Stimulated activated CD4-positive, alpha-beta T cell treated with anti-CD3 and anti-CD28 coated beads, Interleukin-12 subunit alpha, Interleukin-12 subunit beta, amount 100 ng/mL, for 48 hours (primary cell): Measurements from ENCODE around the gene FXYD4.

Experiments
- DNase-seq, 3 donors: peaks; one replicate each; pipeline ENCODE4 v3.0.0-alpha.2; 2020; ENCODE audit warnings: low read depth in 2 of 3, low spot score in 1 of 3

The FXYD4 gene

DNA sequence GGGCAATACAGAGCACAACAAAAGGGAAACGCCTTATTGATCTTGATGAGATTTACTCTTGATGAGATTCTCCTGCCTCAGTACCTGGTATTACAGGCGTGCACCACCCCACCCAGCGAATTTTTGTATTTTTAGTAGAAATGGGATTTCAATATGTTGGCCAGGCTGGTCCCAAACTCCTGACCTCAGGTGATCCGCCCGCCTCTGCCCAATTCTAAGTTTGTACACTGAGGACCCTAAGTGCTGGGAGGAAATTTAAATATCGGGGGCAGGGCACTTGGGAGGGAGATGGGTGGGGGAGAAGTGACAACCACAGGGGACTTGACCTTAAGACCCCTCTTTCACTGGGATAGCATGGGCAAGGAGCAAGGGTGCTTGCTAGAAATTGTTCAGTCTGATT is 23.4 kb downstream of the FXYD4 start:
- DNase-seq = no peak

DNA sequence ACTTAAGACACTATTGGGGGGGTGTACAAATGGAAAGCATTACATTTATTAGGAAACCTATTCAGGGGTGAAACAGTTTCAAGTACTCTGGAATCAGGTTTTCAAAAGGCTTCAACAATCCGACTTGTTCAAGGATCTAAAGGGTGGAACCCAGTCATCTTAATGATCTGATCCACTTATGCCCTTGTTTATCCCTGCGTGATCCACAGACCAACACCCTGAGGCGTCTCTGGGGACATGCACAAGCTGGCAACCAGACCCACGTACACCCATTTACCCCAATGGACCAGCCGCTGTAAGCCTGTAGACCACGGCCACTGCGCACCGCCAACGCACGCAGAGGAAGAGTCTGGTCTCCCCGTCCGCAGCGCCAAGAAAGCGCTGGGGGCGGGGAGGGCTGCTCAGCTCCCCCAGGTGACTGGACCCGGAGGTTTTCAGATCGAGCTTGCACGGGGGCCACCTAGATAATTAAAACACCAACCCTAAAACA is 24.2 kb downstream of the FXYD4 start:
- DNase-seq = peak in 1 of 3 donors; percentile 51

DNA sequence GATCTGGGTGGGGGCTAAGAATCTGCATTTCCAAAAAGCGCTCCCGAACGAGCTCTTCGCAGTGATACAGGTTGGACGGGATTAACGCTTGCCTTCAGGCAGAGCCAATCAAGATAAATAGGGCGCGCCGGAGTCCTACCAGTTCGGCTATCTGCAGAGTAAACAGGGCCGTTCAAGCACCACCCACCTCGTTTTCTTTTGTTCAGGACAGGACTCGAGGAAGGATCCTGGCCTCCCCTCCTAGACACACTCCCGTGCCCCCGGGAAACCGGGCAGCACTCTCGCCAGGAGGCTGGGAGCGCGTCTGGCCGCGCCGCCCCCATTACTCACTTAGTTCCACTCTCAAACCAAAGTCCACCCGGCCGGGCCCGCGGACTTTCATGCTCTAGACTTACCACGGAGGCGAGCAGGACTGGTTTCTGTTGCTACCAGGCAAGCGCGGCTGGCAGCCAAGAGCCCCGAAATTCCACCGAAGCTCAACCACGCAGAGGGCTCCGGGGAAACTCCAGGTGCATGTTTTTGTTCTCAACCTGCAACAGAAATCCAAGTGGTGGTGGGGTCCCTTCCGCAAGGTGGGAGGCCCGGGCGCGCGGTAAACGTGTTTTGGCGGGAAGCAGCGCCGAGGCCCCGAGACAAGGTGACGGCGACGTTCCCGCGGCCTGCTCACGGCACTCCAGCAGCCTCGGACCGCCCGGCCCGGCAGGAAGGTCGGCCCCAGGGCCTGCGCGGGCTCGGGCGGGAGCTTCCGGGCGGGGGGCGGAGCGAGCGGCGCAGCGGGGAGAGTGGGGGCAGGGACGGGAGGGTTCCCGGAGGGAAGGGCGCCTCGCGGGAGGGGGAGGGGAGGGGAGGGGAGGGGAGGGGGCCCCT is 24.9 kb downstream of the FXYD4 start:
- peak; percentile 68 to 81 (median 74) for DNase-seq

DNA sequence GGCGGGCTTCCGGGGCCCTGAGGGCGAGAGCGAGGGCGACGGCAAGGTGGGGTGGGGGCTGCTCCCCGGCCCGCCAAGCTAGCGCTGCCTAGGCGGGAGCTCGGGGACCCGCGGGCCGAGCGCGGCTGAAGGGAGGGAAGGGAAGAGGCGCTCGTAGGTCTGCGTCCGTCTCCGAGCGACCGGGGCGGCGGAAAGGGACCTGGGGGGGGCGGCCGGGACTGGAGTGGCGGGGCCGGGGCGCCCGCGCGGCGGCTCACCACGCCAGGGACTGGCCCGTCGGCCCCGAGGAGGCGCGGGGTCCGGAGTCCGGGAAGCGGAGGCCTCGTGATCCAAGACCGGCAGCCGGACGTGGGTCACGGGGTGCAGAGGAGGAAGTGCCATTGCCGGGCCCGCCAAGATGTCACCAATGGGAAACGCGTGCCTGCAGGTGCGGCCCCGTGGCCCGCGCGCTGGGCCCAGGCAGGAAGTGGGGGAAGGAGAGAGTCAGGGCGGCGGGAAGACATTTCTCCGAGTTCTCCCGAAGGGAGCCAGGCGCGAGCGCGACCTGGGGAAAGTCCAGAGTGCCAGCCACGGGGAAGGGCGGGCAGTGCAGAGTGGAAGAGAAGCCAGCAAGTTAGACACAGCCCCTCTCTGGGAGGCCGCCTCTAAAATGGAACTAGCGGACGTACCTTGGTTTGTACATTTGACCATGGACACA is 25.6 kb downstream of the FXYD4 start:
- DNase-seq = peak; percentile 74 to 85 (median 83)

DNA sequence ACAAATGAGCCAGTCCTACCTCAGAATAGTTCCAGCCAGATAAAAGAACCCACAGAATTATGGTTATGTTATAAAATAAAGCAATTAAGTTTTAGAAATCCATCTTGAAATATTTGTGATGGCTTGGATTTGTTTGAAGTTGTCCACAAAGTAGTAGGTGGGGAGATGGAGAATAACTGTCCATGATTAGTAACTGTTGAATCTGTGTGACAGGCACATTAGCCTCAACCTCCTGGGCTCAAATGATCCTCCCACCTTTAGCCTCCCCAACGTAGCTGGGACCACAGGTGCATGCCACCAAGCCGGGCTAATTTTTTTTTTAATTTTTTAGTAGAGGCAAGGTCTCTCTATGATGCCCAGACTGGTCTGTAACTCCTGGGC is 27.5 kb downstream of the FXYD4 start:
- DNase-seq = no peak

DNA sequence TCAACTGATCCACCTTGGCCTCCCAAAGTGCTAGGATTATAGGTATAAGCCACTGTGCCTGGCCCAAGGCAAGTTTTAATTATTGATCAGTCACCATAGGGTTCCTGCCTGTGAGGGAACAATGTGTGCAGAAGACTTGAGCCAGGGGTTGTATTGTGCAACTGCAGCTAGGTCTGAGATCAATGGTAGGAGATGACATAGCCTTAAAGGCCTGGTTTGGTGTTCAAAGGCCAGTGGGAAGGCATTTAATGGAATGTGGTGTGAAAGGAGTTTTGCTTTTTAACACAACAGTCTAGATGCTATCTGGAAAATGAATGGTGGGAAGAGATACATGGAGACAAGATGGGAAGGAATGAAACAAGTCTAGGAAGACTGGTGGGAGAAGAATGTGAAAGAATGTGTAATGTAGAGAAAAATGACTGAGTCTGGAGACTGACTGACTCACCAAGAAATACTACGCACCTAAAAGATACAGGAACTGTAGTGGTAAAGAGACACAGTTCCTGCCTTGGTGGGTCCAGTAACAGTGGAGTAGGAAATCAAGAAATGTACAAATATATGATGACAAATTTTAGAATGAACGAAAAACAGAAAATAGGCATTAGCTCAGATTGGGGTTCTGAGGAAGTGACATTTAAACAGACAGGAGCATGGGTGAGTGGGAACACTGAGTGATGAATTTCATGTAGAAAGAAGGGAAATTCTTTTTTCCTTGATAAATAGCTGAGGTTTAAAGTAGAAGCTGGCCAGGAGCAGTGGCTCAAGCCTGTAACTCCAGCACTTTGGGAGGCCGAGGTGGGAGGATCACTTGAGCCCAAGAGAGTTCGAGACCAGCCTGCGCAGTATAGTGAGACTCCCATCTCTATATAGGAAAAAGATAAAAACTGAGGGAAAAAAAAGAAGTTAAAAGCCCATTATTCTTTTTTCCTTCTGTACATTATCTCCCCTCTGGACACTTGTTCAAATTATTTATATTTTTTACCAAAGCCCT is 28.2 kb downstream of the FXYD4 start:
- DNase-seq = no peak

DNA sequence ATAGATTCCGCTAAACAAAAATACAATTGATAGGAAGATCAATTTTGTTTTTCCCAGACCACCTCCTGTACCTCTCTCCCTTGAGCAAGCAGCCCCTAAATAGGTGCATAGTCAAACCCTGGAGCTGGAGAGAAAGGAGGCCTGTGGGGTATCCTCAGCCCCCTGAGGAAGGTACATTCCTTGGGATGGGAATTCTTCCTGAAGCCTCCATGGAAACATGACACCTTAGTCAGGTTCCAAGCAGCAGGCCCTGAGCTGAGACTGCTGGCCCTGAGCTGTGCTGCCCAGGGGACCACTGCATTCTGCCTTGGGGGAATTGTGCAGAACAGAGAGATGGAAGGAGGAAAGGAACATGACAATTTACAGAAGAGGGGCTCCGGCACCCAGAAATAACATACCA is 30.2 kb downstream of the FXYD4 start:
- no peak for DNase-seq

DNA sequence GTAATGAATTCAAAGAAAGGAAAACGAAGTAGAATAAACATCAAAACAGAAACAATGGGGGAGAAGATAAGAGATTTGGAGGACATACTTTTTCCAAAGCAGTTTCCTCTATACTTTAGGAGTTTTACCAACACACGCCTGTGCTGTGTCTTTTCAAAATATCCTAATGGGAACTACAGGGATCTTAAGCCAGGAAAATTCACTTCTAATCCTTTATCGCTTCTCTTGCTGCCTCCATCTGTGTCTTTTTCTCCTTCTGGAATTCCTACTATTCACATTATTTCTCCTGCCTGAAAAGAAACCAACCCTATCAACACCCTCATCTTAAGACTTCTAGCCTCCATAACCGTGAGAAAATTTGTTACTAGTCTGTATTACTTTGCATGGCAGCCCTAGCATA is 30.7 kb downstream of the FXYD4 start:
- DNase-seq = no peak

DNA sequence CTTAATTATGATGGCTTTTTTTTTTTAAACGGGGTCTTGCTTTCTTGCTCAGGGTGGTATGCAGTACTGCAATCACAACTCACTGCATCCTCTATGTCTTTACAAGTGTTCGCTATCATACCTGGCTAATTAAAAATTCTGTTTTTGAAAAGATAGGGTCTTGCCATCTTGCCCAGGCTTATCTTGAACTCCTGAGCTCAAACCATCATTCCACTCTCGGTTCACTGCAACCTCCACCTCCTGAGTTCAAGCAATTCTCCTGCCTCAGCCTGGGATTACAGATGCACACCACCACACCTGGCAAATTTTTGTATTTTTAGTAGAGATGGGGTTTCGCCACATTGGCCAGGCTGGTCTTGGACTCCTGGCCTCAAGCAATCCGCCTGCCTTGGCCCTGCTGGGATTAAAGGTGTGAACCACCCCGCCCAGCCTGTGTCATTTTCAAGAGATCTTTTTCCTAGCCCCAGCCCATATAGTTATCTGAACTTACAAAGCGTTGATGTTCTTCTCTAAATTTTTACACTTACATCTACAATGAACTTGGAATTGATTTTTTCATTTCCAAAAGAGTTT is 31.5 kb downstream of the FXYD4 start:
- DNase-seq = no peak

DNA sequence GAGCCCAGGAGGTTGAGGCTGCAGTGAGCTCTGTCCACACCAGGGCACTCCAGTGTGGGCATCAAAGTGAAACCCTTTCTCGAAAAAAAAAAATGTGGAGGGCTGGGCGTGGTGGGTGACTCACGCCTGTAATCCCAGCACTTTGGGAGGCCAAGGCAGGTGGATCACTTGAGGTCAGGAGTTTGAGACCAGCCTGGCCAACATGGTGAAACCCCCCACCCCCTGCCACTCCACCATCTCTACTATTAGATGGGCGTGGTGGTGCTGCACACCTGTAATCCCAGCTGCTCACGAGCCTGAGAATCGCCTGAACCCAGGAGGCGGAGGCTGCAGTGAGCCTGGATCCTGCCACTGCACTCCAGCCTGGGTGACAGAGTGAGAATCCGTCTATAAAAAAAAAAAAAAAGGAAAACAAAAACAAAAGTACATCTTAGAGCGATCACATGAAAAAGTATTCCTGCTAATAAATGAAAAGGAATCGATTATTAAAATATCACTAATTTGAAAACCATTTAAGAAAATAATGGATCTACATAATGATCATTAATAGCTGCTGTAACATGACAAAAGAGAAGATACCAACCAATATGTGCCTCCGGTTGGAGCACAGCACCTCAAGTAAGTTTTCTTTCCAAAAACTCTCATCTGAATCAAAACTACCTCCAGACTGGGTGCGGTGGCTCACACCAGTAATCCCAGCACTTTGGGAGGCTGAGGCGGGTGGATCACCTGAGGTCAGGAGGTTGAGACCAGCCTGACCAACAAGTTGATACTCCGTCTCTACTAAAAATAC is 32.7 kb downstream of the FXYD4 start:
- no peak for DNase-seq

DNA sequence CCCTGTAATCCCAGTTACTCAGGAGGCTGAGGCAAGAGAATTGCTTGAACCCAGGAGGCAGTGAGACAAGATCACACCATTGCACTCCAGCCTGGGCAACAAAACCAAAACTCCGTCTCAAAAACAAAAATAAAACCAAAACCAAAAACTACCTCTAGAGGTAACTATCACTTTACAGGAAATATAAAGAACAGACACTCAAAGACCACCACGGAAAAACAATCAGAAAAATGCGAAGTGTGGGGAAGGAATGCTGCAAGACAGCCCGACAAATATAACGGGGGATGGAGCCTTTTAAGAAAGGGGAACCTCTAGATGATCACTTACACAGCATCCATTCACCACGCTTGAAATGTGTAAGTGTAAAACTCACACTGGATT is 33.3 kb downstream of the FXYD4 start:
- no peak for DNase-seq

DNA sequence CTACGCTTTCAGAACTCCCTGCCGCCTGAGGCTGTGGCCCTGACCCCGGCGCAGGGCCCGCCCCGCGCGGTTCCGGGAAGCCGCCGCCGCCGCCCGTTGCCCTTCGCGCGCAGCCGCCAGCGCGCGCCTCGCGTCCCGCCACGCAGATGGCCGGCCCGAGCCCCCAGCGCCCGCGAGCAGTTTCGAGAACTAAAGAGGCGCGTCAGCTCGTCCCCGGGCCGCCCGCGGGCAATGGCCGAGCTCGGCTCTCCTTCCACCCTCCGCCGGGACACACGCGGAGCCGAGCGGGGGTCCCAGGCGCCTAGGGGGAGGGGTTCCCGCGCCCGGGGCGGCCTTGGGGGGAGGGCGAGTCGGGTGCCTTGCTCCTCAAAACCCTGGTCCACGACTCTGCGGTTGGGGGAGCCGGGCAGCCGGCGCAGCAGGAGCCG is 35.7 kb downstream of the FXYD4 start:
- DNase-seq = peak in 1 of 3 donors; percentile 49

DNA sequence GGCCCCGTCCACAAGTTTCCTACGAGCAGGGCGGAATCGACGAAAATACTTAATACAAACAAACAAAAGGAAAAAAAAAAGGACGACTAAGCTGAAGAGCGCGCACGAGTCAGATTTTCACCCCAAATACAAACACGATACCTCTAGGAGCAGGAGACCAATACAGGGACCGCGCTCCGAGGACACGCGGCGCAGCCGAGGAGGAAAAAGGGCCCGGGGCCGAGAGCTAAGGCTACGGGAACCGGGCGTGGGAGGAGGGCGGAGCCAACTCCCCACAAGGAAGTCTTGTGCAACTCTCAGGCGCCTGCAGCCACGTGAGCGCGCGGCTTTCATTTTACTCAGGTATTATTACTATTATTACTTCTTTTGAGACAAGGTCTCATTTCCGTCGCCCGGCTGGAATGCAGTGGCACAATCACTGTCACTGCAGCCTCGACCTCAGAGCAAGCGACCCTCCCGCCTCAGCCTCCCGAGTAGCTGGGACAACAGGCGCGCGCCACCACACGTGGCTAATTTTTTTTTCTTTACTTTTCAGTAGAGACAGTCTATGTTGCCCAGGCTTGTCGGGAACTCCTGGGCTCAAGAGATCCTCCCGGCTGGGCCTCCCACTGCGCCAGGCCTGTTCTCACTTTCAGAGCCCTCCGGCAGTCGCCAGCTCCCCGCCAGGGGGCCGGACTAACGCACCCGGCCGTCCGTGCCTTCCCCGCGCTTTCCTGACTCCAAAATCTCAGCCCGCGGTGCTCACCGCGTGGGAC is 36.3 kb downstream of the FXYD4 start:
- peak; percentile 88 to 91 (median 88) for DNase-seq

DNA sequence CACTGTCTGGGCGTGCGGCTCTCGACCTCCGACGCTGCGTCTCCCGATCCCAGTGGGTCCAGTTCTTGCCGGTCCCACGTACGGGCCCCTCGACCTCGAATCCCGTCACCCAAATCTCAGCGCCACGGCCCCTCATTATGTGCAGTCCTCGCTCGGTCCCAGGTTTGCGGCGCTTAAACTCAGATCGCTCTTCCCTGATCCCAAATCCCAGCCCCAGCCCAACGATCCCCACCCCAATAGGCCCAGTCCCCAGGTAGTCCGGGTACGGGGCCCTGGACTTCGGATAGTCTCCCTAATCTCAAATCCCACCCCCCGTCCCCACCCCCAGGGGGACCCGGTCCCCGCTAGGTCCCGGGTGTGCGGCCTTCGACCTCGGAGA is 36.9 kb downstream of the FXYD4 start:
- DNase-seq = no peak

DNA sequence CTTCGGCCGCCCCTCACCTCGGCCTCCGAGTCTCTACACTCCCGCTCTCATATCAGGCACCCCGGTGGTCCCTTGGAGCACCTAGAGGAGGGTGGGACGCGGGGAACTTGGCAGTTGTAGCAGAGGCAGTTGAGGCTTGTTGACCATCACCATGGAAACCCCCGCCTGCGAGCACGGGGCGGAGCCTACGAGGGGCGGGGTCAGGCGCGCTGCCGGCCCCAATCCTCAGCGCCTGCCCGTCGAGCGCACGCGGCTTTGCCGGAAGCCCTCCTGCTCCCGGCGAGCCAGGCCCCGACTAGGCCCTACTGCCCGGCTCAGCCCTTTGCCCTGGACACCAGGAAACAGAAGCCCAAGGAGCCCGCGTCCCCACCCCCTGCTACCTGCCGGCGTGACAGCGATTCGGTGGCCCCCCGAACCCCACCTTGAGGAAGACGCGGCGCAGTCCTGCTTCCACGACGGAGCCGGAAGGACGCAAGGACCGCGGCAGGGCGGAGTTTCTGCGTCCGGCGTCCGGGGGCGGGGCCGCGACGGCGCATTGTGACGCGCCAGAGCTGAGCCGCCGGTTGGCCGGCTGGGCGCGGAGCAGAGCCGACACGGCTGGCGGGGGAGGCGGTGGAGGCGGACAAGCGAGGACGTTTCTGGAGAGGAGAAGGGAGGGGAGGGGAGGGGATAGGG is 37.4 kb downstream of the FXYD4 start, which contains the start of gene HNRNPF:
HNRNPF (minus strand) TSS at position 477 of the 675 bp plus-strand sequence. CDS start 21,302 bp downstream, outside the sequence.
- DNase-seq = peak; percentile 92 to 95 (median 93)

DNA sequence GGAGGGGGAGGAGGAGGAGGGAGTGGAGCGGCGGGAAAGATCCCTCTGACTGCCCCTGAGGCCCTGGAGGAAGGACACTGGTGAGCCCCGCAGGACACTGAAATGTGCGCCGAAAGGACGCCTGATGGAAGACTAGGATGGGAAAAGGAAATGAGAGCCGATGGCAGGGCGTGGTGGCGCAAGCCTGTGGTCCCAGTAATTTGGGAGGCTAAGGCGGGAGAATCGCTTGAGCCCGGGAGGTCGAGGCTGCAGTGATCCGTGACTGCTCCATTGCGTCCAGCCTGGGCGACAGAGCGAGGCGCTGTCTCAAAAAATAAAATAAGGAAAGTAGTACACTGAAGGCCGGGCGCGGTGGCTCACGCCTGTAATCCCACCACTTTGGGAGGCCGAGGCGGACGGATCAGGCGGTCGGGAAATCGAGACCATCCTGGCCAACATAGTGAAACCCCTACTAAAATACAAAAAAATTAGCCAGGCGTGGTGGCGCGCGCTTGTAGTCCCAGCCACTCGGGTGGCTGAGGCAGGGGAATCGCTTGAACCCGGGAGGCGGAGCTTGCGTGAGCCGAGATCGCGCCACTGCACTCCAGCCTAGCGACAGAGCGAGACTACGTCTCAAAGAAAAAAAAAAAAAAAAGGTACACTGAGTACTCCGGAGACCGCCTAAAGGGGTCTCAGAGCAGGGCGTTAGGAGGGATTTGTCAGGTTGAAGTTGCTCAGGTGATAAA is 38.1 kb downstream of the FXYD4 start:
- DNase-seq = peak in 2 of 3 donors; percentile 63 to 70

DNA sequence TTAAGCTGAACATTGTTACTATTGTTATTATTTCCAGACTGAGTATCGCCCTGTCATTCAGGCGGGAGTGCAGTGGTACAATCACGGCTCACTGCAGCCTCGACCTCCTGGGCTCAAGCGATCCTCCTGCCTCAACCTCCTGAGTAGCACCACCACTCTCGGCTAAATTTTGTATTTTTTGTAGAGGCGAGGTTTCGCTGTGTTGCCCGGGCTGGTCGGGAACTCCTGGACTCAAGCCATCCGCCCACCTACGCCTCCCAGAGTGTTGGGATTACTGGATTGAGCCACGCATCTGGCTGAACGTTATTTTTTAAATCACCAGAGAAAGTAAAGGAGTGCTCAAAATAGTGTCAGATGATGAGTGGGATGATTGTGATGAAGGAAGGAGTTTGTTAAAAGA is 38.9 kb downstream of the FXYD4 start:
- no peak for DNase-seq

DNA sequence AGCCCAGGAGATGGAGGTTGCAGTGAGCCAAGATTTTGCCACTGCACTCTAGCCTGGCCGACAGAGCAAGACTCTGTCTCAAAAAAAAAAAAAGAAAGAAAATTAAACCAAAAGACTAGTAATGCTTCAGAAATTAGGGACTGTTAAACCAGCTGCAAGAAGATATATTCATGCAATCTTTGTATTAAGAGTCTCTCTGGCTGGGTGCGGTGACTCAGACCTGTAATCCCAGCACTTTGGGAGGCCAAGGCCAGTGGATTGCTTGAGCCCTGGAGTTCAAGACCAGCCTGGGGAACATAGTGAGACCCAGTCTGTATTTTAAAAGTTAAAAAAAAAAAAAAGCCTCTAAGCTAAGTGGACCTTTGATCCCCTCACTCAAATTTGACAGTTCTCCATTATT is 40.1 kb downstream of the FXYD4 start:
- DNase-seq = no peak
